ENCODE results near the gene DHRS9. TPM values are rescaled to one million over a fixed set of nuclear protein-coding genes. Genes with fewer than 3 reads are reported as not detected.

The DHRS9 gene
- total RNA-seq, 2 experiments from 2014 or later = not detected

GRCh38 chr2:169072163-169072925 is 3.0 kb downstream of the DHRS9 start:
- no peak overlapping the region for H3K4me3 Mint-ChIP-seq
- H3K4me1 Mint-ChIP-seq (ENCODE audit: low read depth) = peaks cover 26% of the 10 kb centered on the region
- CTCF ChIA-PET = interaction anchor here (1.4 kb wide), 1 partner anchor 37 kb away, joined by 4 read pairs; no protein-coding TSS in a partner anchor

GRCh38 chr2:169073211-169073962 is 4.0 kb downstream of the DHRS9 start:
- no peak overlapping the region for H3K4me3 Mint-ChIP-seq
- H3K4me1 Mint-ChIP-seq (ENCODE audit: low read depth) = peaks cover 26% of the 10 kb centered on the region
- no peak for TF ChIP-seq CTCF (IDR thresholded peaks at IDR 0.05)
- no peaks in the 10 kb centered on the region for H3K27me3 Mint-ChIP-seq
- ATAC-seq (peak; percentile 31), DNase-seq (no peak)
- POLR2A ChIA-PET = no interaction called here
- CTCF ChIA-PET = interaction anchor here (1.1 kb wide), 1 partner anchor 15 kb away, joined by 3 read pairs; no protein-coding TSS in a partner anchor
- H3K27ac Mint-ChIP-seq = peak overlapping the region; percentile 12
- no peaks in the 10 kb centered on the region for H3K36me3 Mint-ChIP-seq (ENCODE audit: low read depth)
- no peaks in the 10 kb centered on the region for H3K9me3 Mint-ChIP-seq
- intact Hi-C loops (cut with micrococcal nuclease) = no loop called here

More at GRCh38 chr2:169072163-169072925, 3.0 kb downstream of the DHRS9 start:
- H3K27ac Mint-ChIP-seq = peak overlapping the region; percentile 28
- no peaks in the 10 kb centered on the region for H3K27me3 Mint-ChIP-seq
- intact Hi-C loops (cut with micrococcal nuclease) = no loop called here
- no peaks in the 10 kb centered on the region for H3K9me3 Mint-ChIP-seq
- POLR2A ChIA-PET = no interaction called here
- no peak for TF ChIP-seq CTCF (IDR thresholded peaks at IDR 0.05)
- H3K36me3 Mint-ChIP-seq (ENCODE audit: low read depth) = no peaks in the 10 kb centered on the region
- DNase-seq (no peak), ATAC-seq (no peak)

- Mint-ChIP-seq H3K27ac (peak overlapping the region; percentile 12), H3K9me3 (no peaks in the 10 kb centered on the region), H3K4me1 (ENCODE audit: low read depth) (peaks cover 26% of the 10 kb centered on the region), H3K27me3 (no peaks in the 10 kb centered on the region), H3K36me3 (ENCODE audit: low read depth) (no peaks in the 10 kb centered on the region), H3K4me3 (no peak overlapping the region)
- peak; percentile 76 for ATAC-seq
- ChIA-PET CTCF (interaction anchor here (1.1 kb wide), 1 partner anchor 16 kb away, joined by 3 read pairs; no protein-coding TSS in a partner anchor), POLR2A (interaction anchor here (0.6 kb wide), 1 partner anchor 450 kb away, joined by 3 read pairs; no protein-coding TSS in a partner anchor)
- intact Hi-C loops (cut with micrococcal nuclease) = no loop called here
- DNase-seq = no peak
- TF ChIP-seq CTCF (IDR thresholded peaks at IDR 0.05) = no peak
These were observed 4.8 kb downstream of the DHRS9 start for GRCh38 chr2:169073963-169074751.

- Mint-ChIP-seq H3K27ac (no peak overlapping the region), H3K27me3 (no peaks in the 10 kb centered on the region), H3K36me3 (ENCODE audit: low read depth) (no peaks in the 10 kb centered on the region), H3K4me1 (ENCODE audit: low read depth) (peaks cover 12% of the 10 kb centered on the region), H3K4me3 (no peak overlapping the region), H3K9me3 (no peaks in the 10 kb centered on the region)
- ChIA-PET POLR2A (no interaction called here), CTCF (no interaction called here)
- DNase-seq (no peak), ATAC-seq (no peak)
- intact Hi-C loops (cut with micrococcal nuclease) = no loop called here
- no peak for TF ChIP-seq CTCF (IDR thresholded peaks at IDR 0.05)
These were observed 8.4 kb downstream of the DHRS9 start for GRCh38 chr2:169077674-169078240.
